H1 (cell line): Measurements from ENCODE around the gene ZBTB8B. TPM values are rescaled to one million over a fixed set of nuclear protein-coding genes. Genes with fewer than 3 reads are reported as not detected.

Source experiments
- BRCA1 ChIP-seq: IDR thresholded peaks from 2 replicates; pipeline ENCODE4 v1.6.1; 2012; ENCODE audit warnings: low read depth, low read length, improper control_type of control experiment
- EP300 ChIP-seq, 2 experiments: IDR thresholded peaks; 1 replicate in 1 of 2; 2 replicates in 1 of 2; pipeline ENCODE4 v1.6.1; 2011 to 2012; ENCODE audit warnings: low read depth in 2 of 2, low read length in 2 of 2, mild to moderate bottlenecking in 2 of 2, borderline replicate concordance in 1 of 2, inconsistent platforms in 1 of 2, moderate library complexity in 1 of 2
- GABPA ChIP-seq: IDR thresholded peaks from 2 replicates; pipeline ENCODE4 v1.6.1; 2011; ENCODE audit warnings: mild to moderate bottlenecking, low read length, moderate library complexity, borderline replicate concordance; ENCODE audit not compliant: insufficient read depth
- HDAC6 ChIP-seq: IDR thresholded peaks from one replicate; pipeline ENCODE4 v1.7.1; 2012; ENCODE audit warnings: low read depth, mild to moderate bottlenecking, inconsistent platforms, low read length, moderate library complexity
- JUN ChIP-seq: IDR thresholded peaks from 2 replicates; pipeline ENCODE4 v1.6.1; 2011; ENCODE audit warnings: low read depth, mild to moderate bottlenecking, improper control_type of control experiment, low read length
- KDM1A ChIP-seq: fragments of 200-600, 300-600 bp; sonication (generic); IDR thresholded peaks from 2 replicates; pipeline ENCODE4 v1.7.1; 2016; ENCODE audit warnings: mild to moderate bottlenecking, low read length, borderline replicate concordance
- KDM4A ChIP-seq: IDR thresholded peaks from one replicate; pipeline ENCODE4 v1.7.1; 2012; ENCODE audit warnings: low read depth, mild to moderate bottlenecking, moderate library complexity, low read length, inconsistent platforms; ENCODE audit not compliant: severe bottlenecking
- MAFK ChIP-seq: IDR thresholded peaks from 2 replicates; pipeline ENCODE4 v1.6.1; 2012; ENCODE audit warnings: low read depth, mild to moderate bottlenecking, improper control_type of control experiment, low read length
- PHF8 ChIP-seq: fragments of 200-600 bp; sonication (generic); conservative IDR thresholded peaks from 2 replicates; pipeline ENCODE4 v1.7.1; 2012; ENCODE audit warnings: low read depth, mild to moderate bottlenecking, inconsistent platforms, low read length, moderate library complexity
- POLR2A ChIP-seq, 2 experiments: IDR thresholded peaks; 1 replicate in 1 of 2; 2 replicates in 1 of 2; pipeline ENCODE4 v1.6.1; 2011; ENCODE audit warnings: low read depth in 2 of 2, low read length in 2 of 2, mild to moderate bottlenecking in 2 of 2; ENCODE audit errors: control extremely low read depth in 1 of 2
- POLR2AphosphoS5 ChIP-seq: IDR thresholded peaks from 2 replicates; pipeline ENCODE4 v1.6.1; 2011; ENCODE audit warnings: low read depth, low read length
- RAD21 ChIP-seq, 2 experiments: IDR thresholded peaks in 1 of 2; conservative IDR thresholded peaks in 1 of 2; 2 replicates each; pipeline ENCODE4 v1.6.1; 2011; ENCODE audit warnings: low read depth in 2 of 2, low read length in 2 of 2, improper control_type of control experiment in 1 of 2, inconsistent platforms in 1 of 2, mild to moderate bottlenecking in 1 of 2, moderate library complexity in 1 of 2
- RBBP5 ChIP-seq: IDR thresholded peaks from 2 replicates; pipeline ENCODE4 v1.7.1; 2012; ENCODE audit warnings: low read depth, mild to moderate bottlenecking, inconsistent platforms, low read length, moderate library complexity, borderline replicate concordance
- RFX5 ChIP-seq: IDR thresholded peaks from 2 replicates; pipeline ENCODE4 v1.6.1; 2011; ENCODE audit warnings: low read depth, low read length, improper control_type of control experiment, borderline replicate concordance
- RXRA ChIP-seq: IDR thresholded peaks from 2 replicates; pipeline ENCODE4 v1.6.1; 2011; ENCODE audit warnings: low read depth, mild to moderate bottlenecking, low read length, moderate library complexity; ENCODE audit not compliant: insufficient read depth
- SP4 ChIP-seq: IDR thresholded peaks from 2 replicates; pipeline ENCODE4 v1.6.1; 2012; ENCODE audit warnings: low read length, inconsistent platforms
- TAF1 ChIP-seq: IDR thresholded peaks from 2 replicates; pipeline ENCODE4 v1.6.1; 2011; ENCODE audit warnings: mild to moderate bottlenecking, low read depth, low read length
- TEAD4 ChIP-seq: IDR thresholded peaks from 2 replicates; pipeline ENCODE4 v1.6.1; 2012; ENCODE audit warnings: low read depth, low read length, inconsistent platforms, mixed read lengths
- polyA plus RNA-seq, 7 experiments: library from polyadenylated mRNA; depleted of rRNA in 3 of 7; stranded (reverse) in 5 of 7; unstranded in 2 of 7; fragments of >200 nt in 5 of 7; fragments of 200-250 nt in 2 of 7; gene quantifications; 1 replicate in 5 of 7; 2 replicates in 1 of 7; 4 replicates in 1 of 7; pipeline versions ENCODE4 v1.2.1 to v1.2.3, GENCODE V29; 2011 to 2013; ENCODE audit warnings: missing spikeins in 2 of 7, mixed read lengths in 2 of 7
- total RNA-seq: library from RNA; stranded (reverse); fragmentation: NEBNext Ultra II Directional; extraction: Animal tissue kit (Norgen Biotek cat#: 25700); gene quantifications from 2 replicates; pipeline ENCODE4 v1.2.1, GENCODE V29; 2021
- TF ChIP-seq, protein P1 (sequence below): IDR thresholded peaks from 2 replicates; pipeline ENCODE4 v1.6.1; 2011; ENCODE audit warnings: low read length, improper control_type of control experiment
- TF ChIP-seq, protein P2 (sequence below), 3 experiments: IDR thresholded peaks; 1 replicate in 2 of 3; 2 replicates in 1 of 3; pipeline versions ENCODE4 v1.5.1 to v1.6.1; 2011; ENCODE audit warnings: low read length in 3 of 3, mild to moderate bottlenecking in 3 of 3, inconsistent platforms in 2 of 3, low read depth in 1 of 3, moderate library complexity in 1 of 3; ENCODE audit not compliant: insufficient read depth in 1 of 3; ENCODE audit errors: control extremely low read depth in 1 of 3

Gene ZBTB8B
- total and polyA plus RNA-seq, 2 of the 8 experiments (the other 6 are each of a cell fraction or from before 2014, with no cell fraction given), result 1.3 to 3.7 TPM

DNA sequence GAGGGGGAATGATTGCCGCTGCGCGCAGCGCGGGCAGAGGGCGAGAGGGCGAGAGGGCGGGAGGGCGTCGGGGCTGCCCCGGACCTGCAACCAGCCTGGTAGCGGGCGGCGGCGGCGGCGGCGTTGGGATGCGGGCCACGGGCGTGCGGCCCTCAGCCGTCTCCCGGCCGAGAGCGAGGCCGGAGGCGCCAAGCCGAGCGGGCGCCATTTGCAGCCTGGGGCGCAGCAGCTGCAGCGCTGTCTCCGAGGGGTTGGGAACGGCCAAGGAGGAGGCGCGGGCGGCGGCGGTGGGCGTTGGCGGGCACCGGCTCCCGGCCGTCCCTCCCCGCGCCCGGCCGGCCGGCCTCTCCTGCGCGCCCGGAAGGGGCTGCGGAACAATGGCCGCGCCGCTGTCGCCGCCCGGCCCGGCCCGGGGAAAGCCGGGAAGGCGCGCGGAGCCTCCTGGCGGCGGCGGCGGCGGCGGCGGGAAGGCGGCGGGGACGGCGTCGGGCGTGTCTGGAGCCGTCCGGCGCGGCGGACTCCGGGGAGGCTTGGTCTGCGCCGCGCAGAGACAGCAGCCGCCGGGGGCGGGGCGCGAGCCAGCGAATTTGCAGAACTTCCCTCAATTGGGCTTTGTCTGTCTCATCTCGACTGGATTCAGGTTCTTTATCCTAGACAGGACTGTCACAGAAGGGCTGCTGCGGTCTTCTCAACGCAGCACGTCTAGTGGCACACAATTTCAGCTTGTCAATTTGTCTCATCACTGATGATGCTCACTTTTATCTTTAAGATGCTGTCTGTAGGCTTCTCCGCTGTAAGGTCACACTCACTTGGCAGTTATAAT, 35.7 kb downstream of the ZBTB8B start (continued):
- TF ChIP-seq, protein P1, sequence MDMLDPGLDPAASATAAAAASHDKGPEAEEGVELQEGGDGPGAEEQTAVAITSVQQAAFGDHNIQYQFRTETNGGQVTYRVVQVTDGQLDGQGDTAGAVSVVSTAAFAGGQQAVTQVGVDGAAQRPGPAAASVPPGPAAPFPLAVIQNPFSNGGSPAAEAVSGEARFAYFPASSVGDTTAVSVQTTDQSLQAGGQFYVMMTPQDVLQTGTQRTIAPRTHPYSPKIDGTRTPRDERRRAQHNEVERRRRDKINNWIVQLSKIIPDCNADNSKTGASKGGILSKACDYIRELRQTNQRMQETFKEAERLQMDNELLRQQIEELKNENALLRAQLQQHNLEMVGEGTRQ, result no peak
- peak; percentile 58; the same call in 1 of the 2 replicates for TF ChIP-seq GABPA
- TF ChIP-seq TAF1, result peak; percentile 63; the same call in 1 of the 2 replicates
- TF ChIP-seq RXRA, result no peak
- no peak for TF ChIP-seq KDM1A
- TF ChIP-seq HDAC6, result no peak
- no peak for TF ChIP-seq BRCA1
- TF ChIP-seq POLR2AphosphoS5, result peak; percentile 76
- no peak for TF ChIP-seq JUN
- no peak for TF ChIP-seq RAD21 (IDR thresholded peaks at IDR 0.05 in 1 of 2, conservative IDR thresholded peaks at IDR 0.05 in 1 of 2; ENCODE audit: low read depth in 2 of 2, low read length in 2 of 2)
- no peak for TF ChIP-seq MAFK
- TF ChIP-seq EP300 (IDR thresholded peaks at IDR 0.05; ENCODE audit: borderline replicate concordance in 1 of 2, low read depth in 2 of 2, low read length in 2 of 2), result no peak
- TF ChIP-seq RBBP5, result no peak
- TF ChIP-seq, protein P2, sequence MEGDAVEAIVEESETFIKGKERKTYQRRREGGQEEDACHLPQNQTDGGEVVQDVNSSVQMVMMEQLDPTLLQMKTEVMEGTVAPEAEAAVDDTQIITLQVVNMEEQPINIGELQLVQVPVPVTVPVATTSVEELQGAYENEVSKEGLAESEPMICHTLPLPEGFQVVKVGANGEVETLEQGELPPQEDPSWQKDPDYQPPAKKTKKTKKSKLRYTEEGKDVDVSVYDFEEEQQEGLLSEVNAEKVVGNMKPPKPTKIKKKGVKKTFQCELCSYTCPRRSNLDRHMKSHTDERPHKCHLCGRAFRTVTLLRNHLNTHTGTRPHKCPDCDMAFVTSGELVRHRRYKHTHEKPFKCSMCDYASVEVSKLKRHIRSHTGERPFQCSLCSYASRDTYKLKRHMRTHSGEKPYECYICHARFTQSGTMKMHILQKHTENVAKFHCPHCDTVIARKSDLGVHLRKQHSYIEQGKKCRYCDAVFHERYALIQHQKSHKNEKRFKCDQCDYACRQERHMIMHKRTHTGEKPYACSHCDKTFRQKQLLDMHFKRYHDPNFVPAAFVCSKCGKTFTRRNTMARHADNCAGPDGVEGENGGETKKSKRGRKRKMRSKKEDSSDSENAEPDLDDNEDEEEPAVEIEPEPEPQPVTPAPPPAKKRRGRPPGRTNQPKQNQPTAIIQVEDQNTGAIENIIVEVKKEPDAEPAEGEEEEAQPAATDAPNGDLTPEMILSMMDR (IDR thresholded peaks at IDR 0.05; ENCODE audit: control extremely low read depth in 1 of 3, insufficient read depth in 1 of 3, low read depth in 1 of 3, low read length in 3 of 3), result peak in 1 of 3 experiments; percentile 19; a peak in 1 of 4 replicates
- no peak for TF ChIP-seq SP4
- peak; percentile 81 for TF ChIP-seq PHF8
- TF ChIP-seq TEAD4, result no peak
- no peak for TF ChIP-seq RFX5
- TF ChIP-seq KDM4A, result peak; percentile 59
- TF ChIP-seq POLR2A (IDR thresholded peaks at IDR 0.05; ENCODE audit: control extremely low read depth in 1 of 2, low read depth in 2 of 2, low read length in 2 of 2), result peak in 1 of 2 experiments; percentile 78; a peak in 1 of 3 replicates
